CD14-positive monocyte (primary cell): ENCODE data around the gene COL27A1. TPM values are rescaled to one million over a fixed set of nuclear protein-coding genes. Genes with fewer than 3 reads are reported as not detected.

Experiments
- DNase-seq, 3 donors: peaks; one replicate each; pipeline ENCODE4 v3.0.0-alpha.2; 2011 to 2022
- H2AFZ ChIP-seq: 2 replicates; pipeline ENCODE4 v1.6.0; 2012; ENCODE audit warnings: mild to moderate bottlenecking, low read depth, low read length, inconsistent platforms; ENCODE audit not compliant: insufficient read depth, poor library complexity, severe bottlenecking
- H3K27ac ChIP-seq, 2 donors: 1 replicate in 1 of 2; 2 replicates in 1 of 2; pipeline ENCODE4 v1.5.1; 2012 to 2013; ENCODE audit warnings: low read length in 2 of 2, control low read depth in 1 of 2, inconsistent platforms in 1 of 2, low read depth in 1 of 2, mild to moderate bottlenecking in 1 of 2
- H3K27me3 ChIP-seq, 2 donors: one replicate each; pipeline versions ENCODE4 v1.6.0 to v1.6.1; 2011 to 2013; ENCODE audit warnings: low read length in 2 of 2; ENCODE audit not compliant: control insufficient read depth in 2 of 2, insufficient read depth in 2 of 2
- H3K36me3 ChIP-seq, 2 donors: replicated peaks in 1 of 2; 1 replicate in 1 of 2; 2 replicates in 1 of 2; pipeline versions ENCODE4 v1.5.1 to v1.6.1; 2012 to 2013; ENCODE audit warnings: low read length in 2 of 2, control low read depth in 1 of 2, inconsistent platforms in 1 of 2, mild to moderate bottlenecking in 1 of 2; ENCODE audit not compliant: insufficient read depth in 2 of 2, control insufficient read depth in 1 of 2
- H3K4me1 ChIP-seq, 2 donors: 1 replicate in 1 of 2; 2 replicates in 1 of 2; pipeline versions ENCODE4 v1.5.1 to v1.6.1; 2012 to 2013; ENCODE audit warnings: low read length in 2 of 2, control low read depth in 1 of 2, inconsistent platforms in 1 of 2, mild to moderate bottlenecking in 1 of 2, moderate library complexity in 1 of 2; ENCODE audit not compliant: insufficient read depth in 2 of 2, control insufficient read depth in 1 of 2
- H3K4me2 ChIP-seq: replicated peaks from 2 replicates; pipeline ENCODE3; 2012; ENCODE audit warnings: low read length, moderate library complexity, mild to moderate bottlenecking; ENCODE audit not compliant: poor library complexity, severe bottlenecking; ENCODE audit errors: extremely low read depth
- H3K4me3 ChIP-seq, 3 experiments: fragments of 200-600 bp in 1 of 3; sonication (generic) in 1 of 3; replicated peaks in 1 of 3; 1 replicate in 2 of 3; 2 replicates in 1 of 3; pipeline ENCODE4 v1.5.1; 2011 to 2013; ENCODE audit warnings: low read length in 3 of 3, mild to moderate bottlenecking in 3 of 3, control low read depth in 2 of 3, low read depth in 2 of 3, inconsistent platforms in 1 of 3, moderate library complexity in 1 of 3
- H3K79me2 ChIP-seq: 2 replicates; pipeline ENCODE4 v1.6.0; 2012; ENCODE audit warnings: mild to moderate bottlenecking, control low read depth, inconsistent platforms, low read length, moderate library complexity; ENCODE audit not compliant: insufficient read depth
- H3K9ac ChIP-seq: 2 replicates; pipeline ENCODE4 v1.6.0; 2017; ENCODE audit warnings: low read length, mild to moderate bottlenecking; ENCODE audit not compliant: insufficient read depth, poor library complexity, severe bottlenecking
- H3K9me3 ChIP-seq, 2 donors: replicated peaks in 1 of 2; 1 replicate in 1 of 2; 2 replicates in 1 of 2; pipeline versions ENCODE4 v1.5.1 to v1.6.1; 2012 to 2013; ENCODE audit warnings: low read length in 2 of 2, control low read depth in 1 of 2; ENCODE audit not compliant: control insufficient read depth in 1 of 2, insufficient read depth in 1 of 2
- H4K20me1 ChIP-seq: 2 replicates; pipeline ENCODE4 v1.6.0; 2012; ENCODE audit warnings: mild to moderate bottlenecking, low read length, control low read depth, moderate library complexity; ENCODE audit not compliant: insufficient read depth
- H3K27ac Mint-ChIP-seq, 7 donors: one replicate each; pipeline ENCODE4 v1.8.0; 2020; ENCODE audit warnings: mild to moderate bottlenecking in 7 of 7, mixed read lengths in 7 of 7, moderate library complexity in 6 of 7, inconsistent platforms in 2 of 7
- H3K27me3 Mint-ChIP-seq, 3 donors: one replicate each; pipeline ENCODE4 v1.8.0; 2021 to 2022; ENCODE audit warnings: low read depth in 3 of 3, mild to moderate bottlenecking in 3 of 3, mixed read lengths in 3 of 3, moderate library complexity in 3 of 3, inconsistent platforms in 1 of 3
- H3K36me3 Mint-ChIP-seq, 2 donors: one replicate each; pipeline ENCODE4 v1.8.0; 2020; ENCODE audit warnings: mixed read lengths in 2 of 2, inconsistent platforms in 1 of 2, mild to moderate bottlenecking in 1 of 2
- H3K4me1 Mint-ChIP-seq: one replicate; pipeline ENCODE4 v1.8.0; 2020; ENCODE audit warnings: mild to moderate bottlenecking, mixed read lengths
- H3K4me3 Mint-ChIP-seq, 2 donors: one replicate each; pipeline ENCODE4 v1.8.0; 2020; ENCODE audit warnings: mild to moderate bottlenecking in 2 of 2, mixed read lengths in 2 of 2, moderate library complexity in 1 of 2
- H3K9me3 Mint-ChIP-seq, 7 donors: one replicate each; pipeline ENCODE4 v1.8.0; 2020 to 2022; ENCODE audit warnings: mixed read lengths in 7 of 7, mild to moderate bottlenecking in 6 of 7, moderate library complexity in 6 of 7, inconsistent platforms in 2 of 7
- CTCF ChIP-seq: fragments of 200-600 bp; IDR thresholded peaks from one replicate; pipeline ENCODE4 v1.8.0; 2022; ENCODE audit warnings: antibody characterized with exemption, mild to moderate bottlenecking
- WGBS: methylation state at CpG from one replicate; pipeline ENCODE4 v1.1.5; 2013; ENCODE audit warnings: missing lambda C conversion rate; ENCODE audit not compliant: insufficient coverage; 5-methylcytosine and 5-hydroxymethylcytosine counted together
- intact Hi-C, 2 donors: fragments of 100-400 bp; cut with micrococcal nuclease; formaldehyde crosslinking; loops; one replicate each; pipeline versions ENCODE4 v1.15.0 to v1.15.1; 2023
- polyA plus RNA-seq, 3 donors: library from polyadenylated mRNA; depleted of rRNA in 1 of 3; unstranded in 2 of 3; stranded (reverse) in 1 of 3; fragments of 300-500 nt in 2 of 3; fragments of >200 nt in 1 of 3; fragmentation: Illumina TruSeq in 2 of 3; gene quantifications; 1 replicate in 2 of 3; 2 replicates in 1 of 3; pipeline ENCODE4 v1.2.3, GENCODE V29; 2012 to 2021

COL27A1 gene
- polyA plus RNA-seq, 3 donors: 0.03 TPM; not detected in 2

GRCh38 chr9:114184071-114184470 is 28.7 kb downstream of the COL27A1 start:
- Mint-ChIP-seq H3K27me3 (peaks cover 5 to 10% (median 6%) of the 10 kb centered on the region in 3 donors), H3K9me3 (no peaks in the 10 kb centered on the region), H3K36me3 (no peaks in the 10 kb centered on the region), H3K4me3 (no peak overlapping the region), H3K4me1 (no peaks in the 10 kb centered on the region), H3K27ac (no peak overlapping the region)
- H3K4me1 ChIP-seq: no peaks in the 10 kb centered on the region
- no peaks in the 10 kb centered on the region for H3K27me3 ChIP-seq
- H3K9ac ChIP-seq: no peak overlapping the region
- no peak for DNase-seq
- no peak overlapping the region for H3K4me3 ChIP-seq
- intact Hi-C loops: no loop called here
- WGBS: 85% methylated on average over 3 of the region's 3 CpGs
- no peaks in the 10 kb centered on the region for H3K79me2 ChIP-seq
- no peaks in the 10 kb centered on the region for H3K36me3 ChIP-seq
- no peak overlapping the region for H2AFZ ChIP-seq
- H3K27ac ChIP-seq: no peak overlapping the region
- TF ChIP-seq CTCF: no peak
- H3K9me3 ChIP-seq: no peaks in the 10 kb centered on the region
- H3K4me2 ChIP-seq: no peak overlapping the region
- no peaks in the 10 kb centered on the region for H4K20me1 ChIP-seq

- H3K27ac ChIP-seq: no peak overlapping the region
- Mint-ChIP-seq H3K4me1 (no peaks in the 10 kb centered on the region), H3K36me3 (no peaks in the 10 kb centered on the region), H3K27ac (no peak overlapping the region), H3K9me3 (peaks cover 0 to 6% (median 3%) of the 10 kb centered on the region in 7 donors), H3K27me3 (peaks cover 3 to 10% (median 6%) of the 10 kb centered on the region in 3 donors), H3K4me3 (no peak overlapping the region)
- peaks cover 0 to 2% of the 10 kb centered on the region in 2 donors for H3K9me3 ChIP-seq
- H3K79me2 ChIP-seq: no peaks in the 10 kb centered on the region
- no peak for TF ChIP-seq CTCF
- no peaks in the 10 kb centered on the region for H3K36me3 ChIP-seq
- intact Hi-C loops: no loop called here
- H3K4me2 ChIP-seq: no peak overlapping the region
- H4K20me1 ChIP-seq: no peaks in the 10 kb centered on the region
- DNase-seq: no peak
- WGBS: 100% methylated on average over 2 of the region's 2 CpGs
- no peaks in the 10 kb centered on the region for H3K27me3 ChIP-seq
- H3K4me3 ChIP-seq: no peak overlapping the region
- H3K9ac ChIP-seq: no peak overlapping the region
- H2AFZ ChIP-seq: no peak overlapping the region
- H3K4me1 ChIP-seq: no peaks in the 10 kb centered on the region
Measured at GRCh38 chr9:114184866-114185265, 29.5 kb downstream of the COL27A1 start.
